GM12864 (cell line): ENCODE results near the gene IL15.

Experiments
- DNase-seq: peaks from one replicate; pipeline ENCODE4 v3.0.0-alpha.2; 2011; ENCODE audit warnings: low read depth
- H3K4me3 ChIP-seq: 2 replicates; pipeline ENCODE4 v1.5.1; 2011; ENCODE audit warnings: mild to moderate bottlenecking, low read depth, low read length, control low read depth
- TF ChIP-seq, protein P1 (sequence below): IDR thresholded peaks from 2 replicates; pipeline ENCODE4 v1.5.1; 2011; ENCODE audit warnings: low read depth, mild to moderate bottlenecking, moderate library complexity, low read length, control low read depth, inconsistent platforms; ENCODE audit errors: missing control alignments

The IL15 gene

DNA sequence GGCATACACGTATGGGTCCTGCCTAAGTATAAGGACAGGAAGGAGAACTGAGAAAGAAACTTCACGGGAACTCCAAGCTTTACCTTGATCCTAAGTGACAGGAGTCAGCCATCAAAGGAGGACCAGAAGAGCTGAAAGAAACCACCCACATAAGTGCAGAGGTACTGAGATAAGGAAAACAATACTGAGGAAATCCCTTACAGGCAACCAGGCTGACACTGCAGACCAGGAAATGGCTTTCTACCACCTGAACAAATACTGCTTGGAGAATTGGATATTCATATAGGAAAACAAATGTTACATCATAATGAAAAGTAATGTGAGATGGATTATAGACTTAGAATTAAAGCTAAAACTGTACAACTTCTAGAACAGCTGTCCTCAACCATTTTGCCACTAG, 127.0 kb downstream of the IL15 start:
- no peak overlapping the region for H3K4me3 ChIP-seq
- TF ChIP-seq, protein P1, sequence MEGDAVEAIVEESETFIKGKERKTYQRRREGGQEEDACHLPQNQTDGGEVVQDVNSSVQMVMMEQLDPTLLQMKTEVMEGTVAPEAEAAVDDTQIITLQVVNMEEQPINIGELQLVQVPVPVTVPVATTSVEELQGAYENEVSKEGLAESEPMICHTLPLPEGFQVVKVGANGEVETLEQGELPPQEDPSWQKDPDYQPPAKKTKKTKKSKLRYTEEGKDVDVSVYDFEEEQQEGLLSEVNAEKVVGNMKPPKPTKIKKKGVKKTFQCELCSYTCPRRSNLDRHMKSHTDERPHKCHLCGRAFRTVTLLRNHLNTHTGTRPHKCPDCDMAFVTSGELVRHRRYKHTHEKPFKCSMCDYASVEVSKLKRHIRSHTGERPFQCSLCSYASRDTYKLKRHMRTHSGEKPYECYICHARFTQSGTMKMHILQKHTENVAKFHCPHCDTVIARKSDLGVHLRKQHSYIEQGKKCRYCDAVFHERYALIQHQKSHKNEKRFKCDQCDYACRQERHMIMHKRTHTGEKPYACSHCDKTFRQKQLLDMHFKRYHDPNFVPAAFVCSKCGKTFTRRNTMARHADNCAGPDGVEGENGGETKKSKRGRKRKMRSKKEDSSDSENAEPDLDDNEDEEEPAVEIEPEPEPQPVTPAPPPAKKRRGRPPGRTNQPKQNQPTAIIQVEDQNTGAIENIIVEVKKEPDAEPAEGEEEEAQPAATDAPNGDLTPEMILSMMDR, result no peak
- DNase-seq, result no peak

DNA sequence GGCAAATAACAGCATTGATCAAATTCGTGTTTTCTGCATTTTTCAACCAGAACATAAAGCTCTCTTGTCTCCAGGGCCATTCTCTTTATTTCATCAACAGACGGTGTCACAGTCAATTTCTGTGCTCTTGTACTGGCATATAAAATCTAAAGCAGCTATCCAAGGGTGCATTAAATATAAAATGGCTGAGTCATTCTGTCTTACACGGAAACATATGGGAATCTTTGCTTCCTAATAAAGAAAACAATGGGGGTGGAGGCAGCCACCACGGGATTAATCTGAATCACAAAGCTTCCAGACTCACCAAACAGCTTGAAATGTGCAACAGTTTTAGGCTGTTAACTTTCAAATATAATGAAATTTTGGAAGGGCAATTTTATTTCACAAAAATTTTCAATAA, 132.6 kb downstream of the IL15 start:
- TF ChIP-seq, protein P1, result no peak
- H3K4me3 ChIP-seq, result no peak overlapping the region
- DNase-seq, result no peak

DNA sequence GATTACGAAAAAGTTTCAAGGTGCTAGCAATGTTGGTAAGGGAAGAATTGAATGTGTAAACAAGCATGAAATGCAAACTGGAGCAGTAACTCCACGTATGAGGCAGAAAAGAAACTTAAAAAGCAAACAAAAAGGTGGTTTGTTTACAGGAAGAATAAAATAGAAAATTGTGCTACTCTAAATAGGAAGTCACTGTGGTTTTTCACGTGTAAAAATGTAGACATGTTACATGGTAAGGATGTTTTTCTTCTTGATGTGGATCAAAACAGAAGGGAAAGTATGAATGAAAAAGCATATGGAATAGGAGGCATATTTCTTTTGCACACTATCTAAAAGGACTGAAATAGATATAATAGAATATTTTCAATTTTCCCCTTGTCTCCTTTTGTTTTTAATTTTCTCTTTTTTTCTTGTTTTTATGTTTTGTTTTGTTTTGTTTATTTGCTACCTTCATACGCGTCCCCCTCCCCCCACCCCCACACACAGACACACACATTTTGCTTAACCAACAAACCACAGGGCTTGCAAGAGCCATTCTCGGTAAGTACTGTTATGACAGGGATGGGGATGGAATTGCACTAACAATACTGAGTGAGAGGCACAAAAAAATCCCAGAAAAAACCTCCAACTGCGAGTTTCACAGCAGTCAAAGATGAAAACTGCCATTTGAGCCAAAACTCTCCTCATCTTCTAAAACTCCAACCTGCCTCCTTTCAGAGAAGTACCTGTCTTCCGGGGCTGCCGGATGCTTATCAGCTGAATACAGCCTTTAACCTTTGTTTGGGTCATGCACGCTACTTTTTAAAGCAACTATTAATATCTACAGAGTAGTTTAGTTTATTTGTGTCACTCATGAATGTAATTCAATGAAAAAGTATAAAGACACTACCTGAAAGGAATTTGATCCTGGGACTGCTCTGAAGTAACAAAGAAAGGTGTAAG, 135.8 kb downstream of the IL15 start:
- TF ChIP-seq, protein P1, result no peak
- H3K4me3 ChIP-seq, result no peak overlapping the region
- no peak for DNase-seq

DNA sequence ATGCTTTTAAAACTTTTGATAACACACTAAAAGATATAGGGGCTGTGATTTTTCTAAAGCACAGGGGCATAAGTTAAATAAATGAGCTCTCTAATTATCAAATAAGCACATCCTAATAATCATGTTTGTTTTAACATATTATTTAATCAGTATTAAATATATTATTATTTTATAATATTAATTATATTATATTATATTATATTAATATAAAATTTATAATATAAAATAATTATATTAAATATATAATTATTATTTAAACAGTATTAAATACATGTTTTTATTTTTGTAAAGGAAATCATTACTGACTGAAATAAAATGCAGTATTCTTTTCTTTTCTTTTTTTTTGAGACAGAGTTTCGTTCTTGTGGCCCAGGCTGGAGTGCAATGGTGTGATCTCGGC, 136.5 kb downstream of the IL15 start:
- TF ChIP-seq, protein P1, result no peak
- DNase-seq, result no peak
- no peak overlapping the region for H3K4me3 ChIP-seq

DNA sequence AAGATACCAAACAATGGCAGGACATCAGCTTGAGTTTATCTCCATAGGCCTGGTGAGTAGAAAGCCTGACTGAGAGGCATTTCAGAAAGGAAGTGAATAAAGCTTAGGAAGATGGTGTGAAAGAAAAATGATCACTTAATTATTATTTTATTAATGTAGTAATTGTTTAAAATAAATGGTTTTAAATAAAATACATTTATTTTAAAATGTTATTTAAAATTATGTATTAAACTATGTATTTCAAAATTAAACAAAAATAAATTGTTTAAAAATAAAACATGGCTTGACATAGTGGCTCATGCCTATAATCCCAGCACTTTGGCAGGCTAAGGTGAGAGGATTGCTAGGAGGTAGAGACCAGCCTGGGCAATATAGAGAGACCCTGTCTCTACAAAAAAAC, 145.8 kb downstream of the IL15 start:
- TF ChIP-seq, protein P1, result no peak
- DNase-seq, result no peak
- H3K4me3 ChIP-seq, result no peak overlapping the region
